OCI-LY7 (cell line): ENCODE measurements around the gene SLC19A1.

Experiments used
- EZH2phosphoT487 ChIP-seq: fragments of 200-600 bp; sonication (generic); IDR thresholded peaks from 2 replicates; pipeline ENCODE4 v1.6.1; 2018; ENCODE audit warnings: low read depth, borderline replicate concordance, mild to moderate bottlenecking, mixed run types, antibody characterized with exemption, low read length, moderate library complexity, mixed read lengths
- TF ChIP-seq, protein P1 (sequence below): fragments of 200-600 bp; sonication (generic); conservative IDR thresholded peaks from 2 replicates; pipeline ENCODE4 v1.5.1; 2014; ENCODE audit warnings: mild to moderate bottlenecking, antibody characterized with exemption, low read length, moderate library complexity, mixed read lengths

DNA sequence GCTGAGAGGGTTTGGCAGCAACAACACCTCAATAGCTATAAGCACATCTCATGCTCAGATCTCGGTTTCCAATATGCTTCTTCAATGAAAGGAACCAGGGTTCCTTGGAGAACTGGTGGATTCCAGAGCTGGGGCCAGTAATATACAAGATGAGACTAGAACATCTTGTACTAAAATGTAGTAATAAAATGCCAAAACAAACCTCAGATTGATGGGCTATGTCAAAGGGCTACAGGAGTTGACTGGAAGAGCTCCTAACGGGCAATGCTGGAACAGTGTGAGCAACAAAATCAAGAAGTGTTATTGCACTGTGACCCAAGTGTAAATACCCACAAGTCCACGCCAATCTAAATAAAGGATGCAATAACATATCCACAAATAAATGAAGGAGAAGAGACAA is 26.1 kb upstream of the SLC19A1 start:
- TF ChIP-seq EZH2phosphoT487: no peak
- TF ChIP-seq, protein P1, sequence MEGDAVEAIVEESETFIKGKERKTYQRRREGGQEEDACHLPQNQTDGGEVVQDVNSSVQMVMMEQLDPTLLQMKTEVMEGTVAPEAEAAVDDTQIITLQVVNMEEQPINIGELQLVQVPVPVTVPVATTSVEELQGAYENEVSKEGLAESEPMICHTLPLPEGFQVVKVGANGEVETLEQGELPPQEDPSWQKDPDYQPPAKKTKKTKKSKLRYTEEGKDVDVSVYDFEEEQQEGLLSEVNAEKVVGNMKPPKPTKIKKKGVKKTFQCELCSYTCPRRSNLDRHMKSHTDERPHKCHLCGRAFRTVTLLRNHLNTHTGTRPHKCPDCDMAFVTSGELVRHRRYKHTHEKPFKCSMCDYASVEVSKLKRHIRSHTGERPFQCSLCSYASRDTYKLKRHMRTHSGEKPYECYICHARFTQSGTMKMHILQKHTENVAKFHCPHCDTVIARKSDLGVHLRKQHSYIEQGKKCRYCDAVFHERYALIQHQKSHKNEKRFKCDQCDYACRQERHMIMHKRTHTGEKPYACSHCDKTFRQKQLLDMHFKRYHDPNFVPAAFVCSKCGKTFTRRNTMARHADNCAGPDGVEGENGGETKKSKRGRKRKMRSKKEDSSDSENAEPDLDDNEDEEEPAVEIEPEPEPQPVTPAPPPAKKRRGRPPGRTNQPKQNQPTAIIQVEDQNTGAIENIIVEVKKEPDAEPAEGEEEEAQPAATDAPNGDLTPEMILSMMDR: no peak
